ENCODE data around the gene IL1RAPL1.

IL1RAPL1 gene

GRCh38 chrX:29744966-29745365 lies 1157.7 kb downstream of the IL1RAPL1 start:
- H3K36me3 ChIP-seq, result no peaks in the 10 kb centered on the region
- no peak for DNase-seq
- TF ChIP-seq, protein P1, sequence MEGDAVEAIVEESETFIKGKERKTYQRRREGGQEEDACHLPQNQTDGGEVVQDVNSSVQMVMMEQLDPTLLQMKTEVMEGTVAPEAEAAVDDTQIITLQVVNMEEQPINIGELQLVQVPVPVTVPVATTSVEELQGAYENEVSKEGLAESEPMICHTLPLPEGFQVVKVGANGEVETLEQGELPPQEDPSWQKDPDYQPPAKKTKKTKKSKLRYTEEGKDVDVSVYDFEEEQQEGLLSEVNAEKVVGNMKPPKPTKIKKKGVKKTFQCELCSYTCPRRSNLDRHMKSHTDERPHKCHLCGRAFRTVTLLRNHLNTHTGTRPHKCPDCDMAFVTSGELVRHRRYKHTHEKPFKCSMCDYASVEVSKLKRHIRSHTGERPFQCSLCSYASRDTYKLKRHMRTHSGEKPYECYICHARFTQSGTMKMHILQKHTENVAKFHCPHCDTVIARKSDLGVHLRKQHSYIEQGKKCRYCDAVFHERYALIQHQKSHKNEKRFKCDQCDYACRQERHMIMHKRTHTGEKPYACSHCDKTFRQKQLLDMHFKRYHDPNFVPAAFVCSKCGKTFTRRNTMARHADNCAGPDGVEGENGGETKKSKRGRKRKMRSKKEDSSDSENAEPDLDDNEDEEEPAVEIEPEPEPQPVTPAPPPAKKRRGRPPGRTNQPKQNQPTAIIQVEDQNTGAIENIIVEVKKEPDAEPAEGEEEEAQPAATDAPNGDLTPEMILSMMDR (IDR thresholded peaks at IDR 0.05; ENCODE audit: low read depth, low read length), result no peak
- H3K4me3 ChIP-seq (ENCODE audit: low read depth, low read length), result no peak overlapping the region
- no peaks in the 10 kb centered on the region for H3K27me3 ChIP-seq
- no peaks in the 10 kb centered on the region for H3K9me3 ChIP-seq
- no peaks in the 10 kb centered on the region for H3K4me1 ChIP-seq

DNA sequence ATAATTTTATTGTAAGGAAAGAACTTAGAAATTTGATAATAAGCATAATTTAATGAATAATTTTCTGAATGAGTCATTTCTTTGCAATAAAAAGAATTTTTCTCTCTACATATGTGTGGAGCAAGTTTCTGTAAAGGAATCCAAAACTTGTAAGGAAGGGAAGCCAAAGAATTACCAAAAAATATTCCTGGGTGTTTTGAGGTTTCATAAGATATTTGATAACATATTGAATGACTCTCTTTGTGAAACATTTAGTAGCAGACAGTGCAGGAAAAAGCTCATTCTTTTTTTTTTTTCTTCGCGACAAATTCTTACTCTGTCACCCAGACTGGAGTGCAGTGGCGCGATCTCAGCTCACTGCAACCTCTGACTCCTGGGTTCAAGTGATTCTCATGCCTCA lies 1159.1 kb downstream of the IL1RAPL1 start:
- Histone ChIP-seq H3K4me3 (ENCODE audit: low read depth, low read length) (no peak overlapping the region), H3K27me3 (no peaks in the 10 kb centered on the region), H3K36me3 (no peaks in the 10 kb centered on the region), H3K9me3 (no peaks in the 10 kb centered on the region), H3K4me1 (no peaks in the 10 kb centered on the region)
- DNase-seq, result no peak
- TF ChIP-seq, protein P1 (IDR thresholded peaks at IDR 0.05; ENCODE audit: low read depth, low read length), result no peak

DNA sequence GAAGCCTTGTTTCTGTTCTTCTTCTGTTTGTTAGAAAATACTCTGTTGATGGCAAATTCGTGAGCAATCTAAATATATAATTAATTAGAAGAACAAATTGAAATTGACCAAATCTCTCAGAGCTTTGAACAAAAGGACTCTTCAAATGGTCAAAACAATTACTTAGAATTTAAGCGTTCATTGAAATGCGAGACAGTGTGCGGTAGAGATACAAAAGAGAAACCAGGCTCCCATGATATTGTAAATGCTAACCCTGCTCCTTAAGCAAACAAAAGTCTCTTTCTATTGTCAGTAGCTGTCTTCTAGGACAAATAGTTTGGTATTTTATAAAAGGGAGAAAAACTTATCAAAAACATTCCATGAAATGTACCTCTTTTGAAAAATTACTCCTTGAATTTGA lies 1174.8 kb downstream of the IL1RAPL1 start:
- Histone ChIP-seq H3K27me3 (no peaks in the 10 kb centered on the region), H3K36me3 (no peaks in the 10 kb centered on the region), H3K4me3 (ENCODE audit: low read depth, low read length) (no peak overlapping the region), H3K4me1 (no peaks in the 10 kb centered on the region), H3K9me3 (no peaks in the 10 kb centered on the region)
- TF ChIP-seq, protein P1 (IDR thresholded peaks at IDR 0.05; ENCODE audit: low read depth, low read length), result no peak
- no peak for DNase-seq

DNA sequence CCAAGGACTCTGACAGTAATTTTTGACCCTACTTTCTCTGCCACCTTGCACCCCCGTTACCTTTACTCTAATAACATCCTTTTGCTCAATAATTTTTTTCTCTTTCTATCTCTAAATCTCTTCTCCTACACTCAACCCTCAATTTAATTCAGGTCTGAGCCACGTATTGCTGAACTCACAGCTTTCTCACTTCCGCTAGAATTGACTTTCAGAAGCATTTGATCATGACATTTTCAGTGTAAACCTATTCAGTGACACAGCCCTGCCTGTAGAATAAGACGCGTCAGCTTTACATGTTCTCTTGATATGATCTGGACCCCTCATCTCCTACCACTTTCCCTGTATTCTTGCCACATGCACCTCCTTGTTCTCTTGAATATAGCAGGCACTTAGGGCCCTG lies 1188.6 kb downstream of the IL1RAPL1 start:
- TF ChIP-seq, protein P1 (IDR thresholded peaks at IDR 0.05; ENCODE audit: low read depth, low read length), result no peak
- Histone ChIP-seq H3K27me3 (no peaks in the 10 kb centered on the region), H3K9me3 (no peaks in the 10 kb centered on the region), H3K36me3 (no peaks in the 10 kb centered on the region), H3K4me1 (no peaks in the 10 kb centered on the region), H3K4me3 (ENCODE audit: low read depth, low read length) (no peak overlapping the region)
- DNase-seq, result no peak

- Histone ChIP-seq H3K27me3 (no peaks in the 10 kb centered on the region), H3K9me3 (no peaks in the 10 kb centered on the region), H3K4me3 (ENCODE audit: low read depth, low read length) (no peak overlapping the region), H3K4me1 (no peaks in the 10 kb centered on the region), H3K36me3 (no peaks in the 10 kb centered on the region)
- TF ChIP-seq, protein P1 (IDR thresholded peaks at IDR 0.05; ENCODE audit: low read depth, low read length), result no peak
- no peak for DNase-seq
Measured at GRCh38 chrX:29787656-29788055, 1200.4 kb downstream of the IL1RAPL1 start.

DNA sequence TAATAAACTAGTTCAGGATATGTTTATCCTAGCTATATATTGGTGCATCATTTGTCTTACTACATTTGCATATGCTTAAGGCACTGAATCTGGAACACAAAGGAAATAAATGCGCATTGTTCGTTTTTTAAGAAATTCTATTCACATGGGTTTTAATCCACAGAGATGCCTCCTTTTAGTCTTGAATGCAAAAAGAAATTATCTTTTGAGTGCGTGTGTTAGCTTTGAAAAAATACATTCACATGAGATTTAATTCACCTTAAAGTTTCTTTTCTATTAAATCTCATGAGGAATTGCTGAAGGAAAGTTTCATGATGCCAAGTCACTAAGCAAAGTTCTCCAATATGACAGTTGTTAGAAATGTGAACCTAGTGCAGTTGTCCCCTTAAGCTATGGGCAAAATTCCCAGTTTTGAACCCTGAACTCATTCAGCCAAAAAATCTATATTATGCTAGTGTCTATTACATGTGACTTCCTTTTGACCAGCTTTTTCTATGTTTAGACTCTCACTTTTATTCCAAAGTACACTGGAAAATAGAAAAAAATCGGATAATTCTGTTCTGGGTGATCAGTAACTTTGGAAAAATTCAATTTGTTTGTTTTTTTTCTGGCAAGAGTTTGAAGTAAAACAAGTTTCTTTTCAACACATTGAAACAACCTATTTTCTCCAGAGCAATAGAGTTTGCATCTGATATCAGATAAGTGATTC lies 1201.9 kb downstream of the IL1RAPL1 start:
- TF ChIP-seq, protein P1 (IDR thresholded peaks at IDR 0.05; ENCODE audit: low read depth, low read length), result no peak
- H3K4me3 ChIP-seq (ENCODE audit: low read depth, low read length), result no peak overlapping the region
- no peaks in the 10 kb centered on the region for H3K36me3 ChIP-seq
- no peaks in the 10 kb centered on the region for H3K9me3 ChIP-seq
- no peaks in the 10 kb centered on the region for H3K4me1 ChIP-seq
- H3K27me3 ChIP-seq, result no peaks in the 10 kb centered on the region
- DNase-seq, result no peak
